Esophagus squamous epithelium (tissue), 5 donors: ENCODE measurements around the gene PPFIBP1. TPM values are rescaled to one million over a fixed set of nuclear protein-coding genes. Genes with fewer than 3 reads are reported as not detected.
A peak's percentile ranks its signal among the peaks of the same experiment; 100 is the strongest.

ENCODE experiments used
- DNase-seq: peaks from one replicate; lab custom pipeline; 2025; lab: John Stamatoyannopoulos, UW
- H3K27ac ChIP-seq, 4 donors: fragments of 200-600 bp; sonication (generic); one replicate each; pipeline ENCODE4 v1.5.1; 2016 to 2019; ENCODE audit warnings: mild to moderate bottlenecking in 1 of 4
- H3K27me3 ChIP-seq, 4 donors: fragments of 200-600 bp; sonication (generic); 1 replicate in 3 of 4; 2 replicates in 1 of 4; pipeline versions ENCODE4 v1.5.1 to v1.6.0; 2017 to 2021; ENCODE audit warnings: antibody characterized with exemption in 1 of 4
- H3K36me3 ChIP-seq, 3 donors: fragments of 200-600 bp; sonication (generic); one replicate each; pipeline ENCODE4 v1.5.1; 2016 to 2019
- H3K4me1 ChIP-seq, 3 donors: fragments of 200-600 bp; sonication (generic); one replicate each; pipeline ENCODE4 v1.5.1; 2017 to 2019
- H3K4me3 ChIP-seq, 4 donors: fragments of 200-600 bp; sonication (generic); 1 replicate in 3 of 4; 2 replicates in 1 of 4; pipeline ENCODE4 v1.5.1; 2016 to 2019; ENCODE audit warnings: mild to moderate bottlenecking in 2 of 4, moderate library complexity in 1 of 4
- H3K9me3 ChIP-seq, 3 donors: fragments of 200-600 bp; sonication (generic); one replicate each; pipeline ENCODE4 v1.5.1; 2016 to 2019
- CTCF ChIP-seq, 6 experiments: fragments of 450-650 bp in 4 of 6; fragments of 200-600 bp in 2 of 6; sonication (generic) in 2 of 6; IDR thresholded peaks; one replicate each; pipeline ENCODE4 v1.5.1; 2016 to 2019; ENCODE audit warnings: antibody characterized with exemption in 6 of 6, mild to moderate bottlenecking in 4 of 6, moderate library complexity in 4 of 6
- POLR2A ChIP-seq, 4 donors: fragments of 450-650 bp; IDR thresholded peaks; one replicate each; pipeline ENCODE4 v1.6.1; 2017; ENCODE audit warnings: antibody characterized with exemption in 4 of 4, mild to moderate bottlenecking in 4 of 4, moderate library complexity in 3 of 4
- WGBS, 2 donors: methylation state at CpG; one replicate each; pipeline ENCODE4 v1.1.5; 2018; 5-methylcytosine and 5-hydroxymethylcytosine counted together
- intact Hi-C: fragments of 100-400 bp; cut with DNase I; formaldehyde crosslinking; loops from one replicate; pipeline ENCODE4 v1.15.0; 2022
- total RNA-seq, 4 donors: library from RNA; depleted of rRNA; stranded (reverse); fragments of >200 nt; gene quantifications; one replicate each; pipeline ENCODE4 v1.1.0, GENCODE V29; 2016
- donor health status: DM: yes; HTN: yes; CAD: no.

PPFIBP1 gene
- total RNA-seq, 4 donors from 2014 or later: 41.9 to 62.6 (median 46.7) TPM

- Histone ChIP-seq H3K27me3 (no peaks in the 10 kb centered on the region), H3K4me1 (peaks cover 0 to 14% (median 3%) of the 10 kb centered on the region in 3 donors), H3K4me3 (no peak overlapping the region), H3K9me3 (no peaks in the 10 kb centered on the region), H3K36me3 (no peaks in the 10 kb centered on the region), H3K27ac (no peak overlapping the region)
- 92 to 96% methylated on average over 3 of the region's 3 CpGs for WGBS, 2 donors
- intact Hi-C loops: loop anchor here (10.0 kb wide), 2 partner anchors 83 to 127 kb away; no protein-coding TSS in a partner anchor
- no peak for TF ChIP-seq POLR2A (IDR thresholded peaks at IDR 0.05)
- TF ChIP-seq CTCF (IDR thresholded peaks at IDR 0.05): no peak
- no peak for DNase-seq
These were observed 6.5 kb upstream of the PPFIBP1 start for GRCh38 chr12:27517546-27517945.

GRCh38 chr12:27517961-27518665, 5.9 kb upstream of the PPFIBP1 start:
- no peaks in the 10 kb centered on the region for H3K27me3 ChIP-seq
- 69% methylated on average over 7 of the region's 7 CpGs for WGBS, 2 donors
- H3K27ac ChIP-seq: no peak overlapping the region
- TF ChIP-seq POLR2A (IDR thresholded peaks at IDR 0.05) (no peak), CTCF (IDR thresholded peaks at IDR 0.05) (no peak)
- H3K4me1 ChIP-seq: peaks cover 0 to 19% (median 4%) of the 10 kb centered on the region in 3 donors
- no peaks in the 10 kb centered on the region for H3K36me3 ChIP-seq
- no peak for DNase-seq
- no peak overlapping the region for H3K4me3 ChIP-seq
- H3K9me3 ChIP-seq: no peaks in the 10 kb centered on the region
- intact Hi-C loops: loop anchor here (10.0 kb wide), 2 partner anchors 83 to 127 kb away; no protein-coding TSS in a partner anchor

- intact Hi-C loops: no loop called here
- Histone ChIP-seq H3K27me3 (no peaks in the 10 kb centered on the region), H3K4me1 (peaks cover 0 to 36% (median 11%) of the 10 kb centered on the region in 3 donors), H3K9me3 (no peaks in the 10 kb centered on the region), H3K36me3 (no peaks in the 10 kb centered on the region), H3K27ac (no peak overlapping the region), H3K4me3 (no peak overlapping the region)
- 32 to 41% methylated on average over 3 to 4 of the region's 4 CpGs for WGBS, 2 donors
- TF ChIP-seq CTCF (IDR thresholded peaks at IDR 0.05) (no peak), POLR2A (IDR thresholded peaks at IDR 0.05) (peak in 1 of 4 donors; percentile 20)
- DNase-seq: no peak
These were observed 2.9 kb upstream of the PPFIBP1 start for GRCh38 chr12:27521066-27521465.

- WGBS, 2 donors: 91 to 97% methylated on average over 4 of the region's 4 CpGs
- no peaks in the 10 kb centered on the region for H3K9me3 ChIP-seq
- peak overlapping the region in 1 of 4 donors; percentile 5 for H3K27ac ChIP-seq
- peaks cover 0 to 43% (median 14%) of the 10 kb centered on the region in 3 donors for H3K4me1 ChIP-seq
- H3K27me3 ChIP-seq: no peaks in the 10 kb centered on the region
- H3K36me3 ChIP-seq: no peaks in the 10 kb centered on the region
- no peak for TF ChIP-seq CTCF (IDR thresholded peaks at IDR 0.05)
- TF ChIP-seq POLR2A (IDR thresholded peaks at IDR 0.05): no peak
- DNase-seq: no peak
- intact Hi-C loops: no loop called here
- H3K4me3 ChIP-seq: no peak overlapping the region
These were observed 2.0 kb upstream of the PPFIBP1 start for GRCh38 chr12:27521981-27522380.

- H3K36me3 ChIP-seq: no peaks in the 10 kb centered on the region
- 0 to 3% methylated on average over 5 to 6 of the region's 6 CpGs for WGBS, 2 donors
- TF ChIP-seq CTCF (IDR thresholded peaks at IDR 0.05): no peak
- no peak for TF ChIP-seq POLR2A (IDR thresholded peaks at IDR 0.05)
These were observed 733 bp upstream of the PPFIBP1 start for GRCh38 chr12:27523305-27523641.

More at GRCh38 chr12:27523305-27523641, 733 bp upstream of the PPFIBP1 start:
- intact Hi-C loops: no loop called here
- no peak for DNase-seq
- no peaks in the 10 kb centered on the region for H3K9me3 ChIP-seq
- peak overlapping the region; percentile 62 to 78 (median 70) for H3K4me3 ChIP-seq
- H3K4me1 ChIP-seq: peaks cover 0 to 56% (median 14%) of the 10 kb centered on the region in 3 donors
- no peaks in the 10 kb centered on the region for H3K27me3 ChIP-seq
- peak overlapping the region; percentile 88 to 97 (median 92) for H3K27ac ChIP-seq
